ENCODE data around the gene ABCC2.

- TF ChIP-seq POLR2AphosphoS5 (IDR thresholded peaks at IDR 0.05): no peak
- no peak for TF ChIP-seq CTCF (IDR thresholded peaks at IDR 0.05)
- no peak for TF ChIP-seq POLR2A (IDR thresholded peaks at IDR 0.05; ENCODE audit: low read depth)
Observed at GRCh38 chr10:99754670-99755069, 27.8 kb upstream of the ABCC2 start.
